HepG2 (cell line): Measurements from ENCODE around the gene ZNF586. TPM values are rescaled to one million over a fixed set of nuclear protein-coding genes. Genes with fewer than 3 reads are reported as not detected.

ENCODE experiments used
- FUBP1 ChIP-seq: sonication (generic); formaldehyde crosslinking; IDR thresholded peaks from 2 replicates; pipeline ENCODE4 v1.5.1; 2020; ENCODE audit warnings: missing genetic modification reagents, mild to moderate bottlenecking, borderline replicate concordance
- HOXA3 ChIP-seq: sonication (generic); formaldehyde crosslinking; IDR thresholded peaks from 2 replicates; pipeline ENCODE4 v1.5.0; 2020; ENCODE audit warnings: missing genetic modification reagents
- KMT2A ChIP-seq: sonication (generic); formaldehyde crosslinking; IDR thresholded peaks from 2 replicates; pipeline ENCODE4 v1.4.0; 2020; ENCODE audit warnings: missing genetic modification reagents
- MED8 ChIP-seq: sonication (generic); formaldehyde crosslinking; IDR thresholded peaks from 2 replicates; pipeline ENCODE4 v1.8.1; 2023; ENCODE audit warnings: mild to moderate bottlenecking, missing genetic modification reagents; ENCODE audit not compliant: insufficient replicate concordance
- MZF1 ChIP-seq: sonication (generic); formaldehyde crosslinking; IDR thresholded peaks from 2 replicates; pipeline ENCODE4 v1.8.1; 2023; ENCODE audit warnings: mild to moderate bottlenecking, missing genetic modification reagents, borderline replicate concordance
- NCOA1 ChIP-seq: sonication (generic); formaldehyde crosslinking; IDR thresholded peaks from 2 replicates; pipeline ENCODE4 v1.9.0; 2021; ENCODE audit warnings: missing genetic modification reagents
- NFYB ChIP-seq: sonication (generic); formaldehyde crosslinking; IDR thresholded peaks from 2 replicates; pipeline ENCODE4 v1.4.0; 2020; ENCODE audit warnings: missing genetic modification reagents
- PHF8 ChIP-seq: sonication (generic); formaldehyde crosslinking; IDR thresholded peaks from 2 replicates; pipeline ENCODE4 v1.5.0; 2020; ENCODE audit warnings: missing genetic modification reagents
- POLR2AphosphoS2 ChIP-seq: IDR thresholded peaks from 2 replicates; pipeline ENCODE4 v1.6.1; 2011; ENCODE audit warnings: low read depth, low read length, improper control_type of control experiment
- REXO4 ChIP-seq: sonication (generic); formaldehyde crosslinking; IDR thresholded peaks from 2 replicates; pipeline ENCODE4 v1.8.0; 2022; ENCODE audit warnings: missing genetic modification reagents, mild to moderate bottlenecking, borderline replicate concordance
- SAFB2 ChIP-seq: sonication (generic); formaldehyde crosslinking; IDR thresholded peaks from 2 replicates; pipeline ENCODE4 v1.5.1; 2020; ENCODE audit warnings: missing genetic modification reagents, low read depth, mild to moderate bottlenecking, borderline replicate concordance
- SETDB1 ChIP-seq: sonication (generic); formaldehyde crosslinking; IDR thresholded peaks from 2 replicates; pipeline ENCODE4 v1.5.1; 2020; ENCODE audit warnings: missing genetic modification reagents, mild to moderate bottlenecking, borderline replicate concordance
- SMYD3 ChIP-seq: sonication (generic); formaldehyde crosslinking; IDR thresholded peaks from 2 replicates; pipeline ENCODE4 v1.8.1; 2023; ENCODE audit warnings: mild to moderate bottlenecking, missing genetic modification reagents
- SNAPC5 ChIP-seq: sonication (generic); formaldehyde crosslinking; IDR thresholded peaks from 2 replicates; pipeline ENCODE4 v1.8.1; 2023; ENCODE audit warnings: mild to moderate bottlenecking, missing genetic modification reagents, borderline replicate concordance
- ZKSCAN5 ChIP-seq: sonication (generic); formaldehyde crosslinking; IDR thresholded peaks from 2 replicates; pipeline ENCODE4 v1.5.1; 2020; ENCODE audit warnings: mild to moderate bottlenecking, missing genetic modification reagents
- ZMYM4 ChIP-seq: sonication (generic); formaldehyde crosslinking; IDR thresholded peaks from 2 replicates; pipeline ENCODE4 v1.8.1; 2023; ENCODE audit warnings: mild to moderate bottlenecking, missing genetic modification reagents
- ZNF615 ChIP-seq: sonication (generic); formaldehyde crosslinking; IDR thresholded peaks from 2 replicates; pipeline ENCODE4 v1.5.0; 2020; ENCODE audit warnings: mild to moderate bottlenecking, missing genetic modification reagents, borderline replicate concordance
- ZNF678 ChIP-seq: sonication (generic); formaldehyde crosslinking; IDR thresholded peaks from 2 replicates; pipeline ENCODE4 v1.4.0; 2020; ENCODE audit warnings: mild to moderate bottlenecking, missing genetic modification reagents
- ZNF704 ChIP-seq: sonication (generic); formaldehyde crosslinking; IDR thresholded peaks from 2 replicates; pipeline ENCODE4 v1.8.1; 2023; ENCODE audit warnings: mild to moderate bottlenecking, inconsistent platforms, moderate library complexity, missing genetic modification reagents, borderline replicate concordance
- polyA plus RNA-seq, 8 experiments: library from polyadenylated mRNA; depleted of rRNA in 3 of 8; stranded (reverse) in 7 of 8; unstranded in 1 of 8; fragments of >200 nt; fragmentation: Illumina TruSeq in 4 of 8; extraction: Trizol in 4 of 8; gene quantifications; 2 replicates each; pipeline versions ENCODE4 v1.2.1 to v1.2.3, GENCODE V29; 2011 to 2016; ENCODE audit warnings: low read depth in 4 of 8, missing spikeins in 1 of 8, mixed read lengths in 1 of 8; ENCODE audit not compliant: insufficient read depth in 1 of 8
- total RNA-seq, 5 experiments: library from RNA; depleted of rRNA; stranded (reverse); fragments of >200 nt; fragmentation: Illumina TruSeq; extraction: Trizol; gene quantifications; 2 replicates each; pipeline ENCODE4 v1.2.3, GENCODE V29; 2016; ENCODE audit warnings: low read depth in 1 of 5
- TF ChIP-seq, protein P1 (sequence below): sonication (generic); formaldehyde crosslinking; IDR thresholded peaks from 2 replicates; pipeline ENCODE4 v1.4.0; 2020; ENCODE audit warnings: missing genetic modification reagents
- TF ChIP-seq, protein P2 (sequence below): sonication (generic); formaldehyde crosslinking; IDR thresholded peaks from 2 replicates; pipeline ENCODE4 v1.4.0; 2020; ENCODE audit warnings: missing genetic modification reagents, borderline replicate concordance

Gene ZNF586
- total and polyA plus RNA-seq, 2 of the 13 experiments (the other 11 are each of a cell fraction or from before 2014, with no cell fraction given): 0.50 to 3.4 TPM

- TF ChIP-seq MED8 (no peak), PHF8 (CRISPR knock-in tag) (peak; percentile 74; the same call in 1 of the 2 replicates), SETDB1 (CRISPR knock-in tag) (no peak), KMT2A (peak; percentile 53; the same call in 1 of the 2 replicates), ZNF704 (CRISPR knock-in tag) (0 out of 2 replicates have a peak, but pooled peaks have one; percentile 43), ZNF615 (CRISPR knock-in tag) (no peak), HOXA3 (peak; percentile 75), ZMYM4 (CRISPR knock-in tag) (peak; percentile 25), ZKSCAN5 (0 out of 2 replicates have a peak, but pooled peaks have one; percentile 50), NFYB (CRISPR knock-in tag) (peak; percentile 93), POLR2AphosphoS2 (no peak), REXO4 (CRISPR knock-in tag) (no peak), FUBP1 (no peak), SNAPC5 (CRISPR knock-in tag) (no peak), ZNF678 (CRISPR knock-in tag) (no peak), NCOA1 (CRISPR knock-in tag) (no peak), SAFB2 (CRISPR knock-in tag) (no peak), SMYD3 (CRISPR knock-in tag) (no peak), MZF1 (no peak)
- TF ChIP-seq, protein P1, sequence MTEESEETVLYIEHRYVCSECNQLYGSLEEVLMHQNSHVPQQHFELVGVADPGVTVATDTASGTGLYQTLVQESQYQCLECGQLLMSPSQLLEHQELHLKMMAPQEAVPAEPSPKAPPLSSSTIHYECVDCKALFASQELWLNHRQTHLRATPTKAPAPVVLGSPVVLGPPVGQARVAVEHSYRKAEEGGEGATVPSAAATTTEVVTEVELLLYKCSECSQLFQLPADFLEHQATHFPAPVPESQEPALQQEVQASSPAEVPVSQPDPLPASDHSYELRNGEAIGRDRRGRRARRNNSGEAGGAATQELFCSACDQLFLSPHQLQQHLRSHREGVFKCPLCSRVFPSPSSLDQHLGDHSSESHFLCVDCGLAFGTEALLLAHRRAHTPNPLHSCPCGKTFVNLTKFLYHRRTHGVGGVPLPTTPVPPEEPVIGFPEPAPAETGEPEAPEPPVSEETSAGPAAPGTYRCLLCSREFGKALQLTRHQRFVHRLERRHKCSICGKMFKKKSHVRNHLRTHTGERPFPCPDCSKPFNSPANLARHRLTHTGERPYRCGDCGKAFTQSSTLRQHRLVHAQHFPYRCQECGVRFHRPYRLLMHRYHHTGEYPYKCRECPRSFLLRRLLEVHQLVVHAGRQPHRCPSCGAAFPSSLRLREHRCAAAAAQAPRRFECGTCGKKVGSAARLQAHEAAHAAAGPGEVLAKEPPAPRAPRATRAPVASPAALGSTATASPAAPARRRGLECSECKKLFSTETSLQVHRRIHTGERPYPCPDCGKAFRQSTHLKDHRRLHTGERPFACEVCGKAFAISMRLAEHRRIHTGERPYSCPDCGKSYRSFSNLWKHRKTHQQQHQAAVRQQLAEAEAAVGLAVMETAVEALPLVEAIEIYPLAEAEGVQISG (CRISPR knock-in tag): peak; percentile 84
- TF ChIP-seq, protein P2, sequence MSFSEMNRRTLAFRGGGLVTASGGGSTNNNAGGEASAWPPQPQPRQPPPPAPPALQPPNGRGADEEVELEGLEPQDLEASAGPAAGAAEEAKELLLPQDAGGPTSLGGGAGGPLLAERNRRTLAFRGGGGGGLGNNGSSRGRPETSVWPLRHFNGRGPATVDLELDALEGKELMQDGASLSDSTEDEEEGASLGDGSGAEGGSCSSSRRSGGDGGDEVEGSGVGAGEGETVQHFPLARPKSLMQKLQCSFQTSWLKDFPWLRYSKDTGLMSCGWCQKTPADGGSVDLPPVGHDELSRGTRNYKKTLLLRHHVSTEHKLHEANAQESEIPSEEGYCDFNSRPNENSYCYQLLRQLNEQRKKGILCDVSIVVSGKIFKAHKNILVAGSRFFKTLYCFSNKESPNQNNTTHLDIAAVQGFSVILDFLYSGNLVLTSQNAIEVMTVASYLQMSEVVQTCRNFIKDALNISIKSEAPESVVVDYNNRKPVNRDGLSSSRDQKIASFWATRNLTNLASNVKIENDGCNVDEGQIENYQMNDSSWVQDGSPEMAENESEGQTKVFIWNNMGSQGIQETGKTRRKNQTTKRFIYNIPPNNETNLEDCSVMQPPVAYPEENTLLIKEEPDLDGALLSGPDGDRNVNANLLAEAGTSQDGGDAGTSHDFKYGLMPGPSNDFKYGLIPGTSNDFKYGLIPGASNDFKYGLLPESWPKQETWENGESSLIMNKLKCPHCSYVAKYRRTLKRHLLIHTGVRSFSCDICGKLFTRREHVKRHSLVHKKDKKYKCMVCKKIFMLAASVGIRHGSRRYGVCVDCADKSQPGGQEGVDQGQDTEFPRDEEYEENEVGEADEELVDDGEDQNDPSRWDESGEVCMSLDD (CRISPR knock-in tag): no peak
These were observed 45.2 kb downstream of the ZNF586 start, which contains the start of gene ZNF552 (continued) for GRCh38 chr19:57814505-57815246.
